ENCODE results near the gene CTNNBL1.

The CTNNBL1 gene

GRCh38 chr20:37905671-37906613 is 212.1 kb downstream of the CTNNBL1 start:
- DNase-seq: no peak

GRCh38 chr20:37907330-37907676 is 213.5 kb downstream of the CTNNBL1 start:
- DNase-seq: no peak

- DNase-seq: no peak
Observed at GRCh38 chr20:37907677-37908401, 214.0 kb downstream of the CTNNBL1 start.

- DNase-seq: no peak
Observed at GRCh38 chr20:37911261-37911660, 217.4 kb downstream of the CTNNBL1 start.

- DNase-seq: no peak
Observed at GRCh38 chr20:37911838-37912281, 218.0 kb downstream of the CTNNBL1 start.

GRCh38 chr20:37912874-37913273 is 219.0 kb downstream of the CTNNBL1 start:
- DNase-seq: no peak

GRCh38 chr20:37913567-37914366 is 219.9 kb downstream of the CTNNBL1 start:
- DNase-seq: no peak

- DNase-seq: no peak
Observed at GRCh38 chr20:37914367-37914671, 220.5 kb downstream of the CTNNBL1 start.

- DNase-seq: no peak
Observed at GRCh38 chr20:37914672-37915433, 221.0 kb downstream of the CTNNBL1 start.

- DNase-seq: no peak
Observed at GRCh38 chr20:37915434-37915787, 221.6 kb downstream of the CTNNBL1 start.

GRCh38 chr20:37915800-37916570 is 222.2 kb downstream of the CTNNBL1 start:
- no peak for DNase-seq

GRCh38 chr20:37917461-37917860 is 223.6 kb downstream of the CTNNBL1 start:
- DNase-seq: no peak

GRCh38 chr20:37918035-37918434 is 224.2 kb downstream of the CTNNBL1 start:
- no peak for DNase-seq

- DNase-seq: no peak
Observed at GRCh38 chr20:37919389-37920040, 225.7 kb downstream of the CTNNBL1 start.

GRCh38 chr20:37920270-37920669 is 226.4 kb downstream of the CTNNBL1 start:
- peak; percentile 28 for DNase-seq

- no peak for DNase-seq
Observed at GRCh38 chr20:37920679-37921322, 227.0 kb downstream of the CTNNBL1 start.

GRCh38 chr20:37921341-37921929 is 227.6 kb downstream of the CTNNBL1 start:
- DNase-seq: no peak

Measured in stimulated activated CD4-positive, alpha-beta T cell treated with anti-CD3 and anti-CD28 coated beads, Interleukin-1b, Interleukin-23, amount 100 ng/mL, for 48 hours (primary cell).